ENCODE data around the gene TSPEAR.

DNA sequence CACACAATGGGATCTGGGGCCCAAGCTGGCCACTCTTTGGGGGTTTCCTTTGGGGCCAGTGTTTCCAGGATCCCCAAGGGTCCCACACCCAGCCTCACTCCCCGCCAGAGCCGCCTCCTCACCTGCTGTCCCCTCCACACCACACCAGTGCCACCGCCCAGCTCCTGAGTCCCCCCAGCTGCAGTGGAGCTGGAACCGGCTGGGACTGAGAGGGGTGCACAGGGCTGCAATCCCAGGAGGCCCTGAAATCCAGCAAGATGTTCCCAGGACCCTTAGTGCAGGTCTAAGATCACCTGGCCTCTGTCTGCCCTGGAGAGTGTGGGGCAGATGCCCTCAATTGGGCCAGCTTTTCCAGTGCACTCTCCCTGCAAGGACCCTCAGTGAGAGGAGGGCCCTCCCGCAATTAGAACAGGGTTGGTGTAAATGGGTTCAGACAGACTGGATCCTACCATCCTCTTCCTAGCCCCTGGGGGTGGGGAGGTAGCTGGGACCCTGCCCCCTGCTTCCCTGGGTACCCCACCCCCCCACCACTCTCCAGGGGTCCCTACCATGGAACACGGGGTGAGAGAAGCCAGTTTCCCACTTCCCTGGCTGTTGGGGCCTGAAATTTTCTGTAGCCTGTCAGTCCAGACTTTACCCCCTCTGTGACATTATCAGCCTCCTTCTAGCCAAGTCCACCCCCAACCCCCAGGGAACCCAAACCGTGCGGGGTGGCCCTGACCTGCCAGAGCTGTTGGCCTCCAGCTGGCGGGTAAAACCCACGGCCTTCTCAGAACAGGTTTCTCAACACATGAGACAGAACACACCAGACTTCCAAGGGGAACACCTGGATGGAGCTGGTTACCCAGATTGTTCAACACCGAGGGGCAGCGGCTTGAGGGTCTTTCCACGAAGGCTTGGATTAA lies 7.4 kb downstream of the TSPEAR start:
- TF ChIP-seq, protein P1, sequence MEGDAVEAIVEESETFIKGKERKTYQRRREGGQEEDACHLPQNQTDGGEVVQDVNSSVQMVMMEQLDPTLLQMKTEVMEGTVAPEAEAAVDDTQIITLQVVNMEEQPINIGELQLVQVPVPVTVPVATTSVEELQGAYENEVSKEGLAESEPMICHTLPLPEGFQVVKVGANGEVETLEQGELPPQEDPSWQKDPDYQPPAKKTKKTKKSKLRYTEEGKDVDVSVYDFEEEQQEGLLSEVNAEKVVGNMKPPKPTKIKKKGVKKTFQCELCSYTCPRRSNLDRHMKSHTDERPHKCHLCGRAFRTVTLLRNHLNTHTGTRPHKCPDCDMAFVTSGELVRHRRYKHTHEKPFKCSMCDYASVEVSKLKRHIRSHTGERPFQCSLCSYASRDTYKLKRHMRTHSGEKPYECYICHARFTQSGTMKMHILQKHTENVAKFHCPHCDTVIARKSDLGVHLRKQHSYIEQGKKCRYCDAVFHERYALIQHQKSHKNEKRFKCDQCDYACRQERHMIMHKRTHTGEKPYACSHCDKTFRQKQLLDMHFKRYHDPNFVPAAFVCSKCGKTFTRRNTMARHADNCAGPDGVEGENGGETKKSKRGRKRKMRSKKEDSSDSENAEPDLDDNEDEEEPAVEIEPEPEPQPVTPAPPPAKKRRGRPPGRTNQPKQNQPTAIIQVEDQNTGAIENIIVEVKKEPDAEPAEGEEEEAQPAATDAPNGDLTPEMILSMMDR (IDR thresholded peaks at IDR 0.05; ENCODE audit: low read length), result no peak
- no peak for TF ChIP-seq EZH2 (IDR thresholded peaks at IDR 0.05; ENCODE audit: borderline replicate concordance, low read length)
